ENCODE measurements around the gene IYD.

Gene IYD

DNA sequence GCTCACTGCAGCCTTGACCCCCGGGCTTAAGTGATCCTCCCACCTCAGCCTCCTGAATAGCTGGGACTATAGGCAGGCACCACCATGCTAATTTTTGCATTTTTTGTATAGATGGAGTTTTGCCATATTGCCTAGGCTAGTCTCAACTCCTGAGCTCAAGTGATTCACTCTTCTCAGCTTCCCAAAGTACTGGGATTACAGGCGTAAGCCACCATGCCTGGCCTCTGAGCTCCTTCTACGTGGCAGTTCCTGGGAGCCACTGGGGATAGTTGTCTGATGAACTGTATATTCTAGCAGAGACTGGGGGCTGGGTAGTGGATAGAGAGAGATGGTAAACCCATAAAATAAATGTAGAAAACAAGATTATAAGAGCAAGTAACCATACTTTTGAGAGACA, 26.1 kb downstream of the IYD start:
- DNase-seq (ENCODE audit: low read depth in 3 of 3), result no peak

GRCh38 chr6:150395388-150396009, 26.7 kb downstream of the IYD start:
- no peak for DNase-seq (ENCODE audit: low read depth in 3 of 3)

- no peak for DNase-seq (ENCODE audit: low read depth in 3 of 3)
These were observed 34.8 kb downstream of the IYD start for GRCh38 chr6:150403458-150404246.

- DNase-seq (ENCODE audit: low read depth in 3 of 3), result no peak
These were observed 38.1 kb downstream of the IYD start for GRCh38 chr6:150406948-150407347.

- DNase-seq (ENCODE audit: low read depth in 3 of 3), result no peak
These were observed 40.0 kb downstream of the IYD start for GRCh38 chr6:150408842-150409241.

GRCh38 chr6:150409576-150410066, 40.8 kb downstream of the IYD start:
- DNase-seq (ENCODE audit: low read depth in 3 of 3), result no peak

DNA sequence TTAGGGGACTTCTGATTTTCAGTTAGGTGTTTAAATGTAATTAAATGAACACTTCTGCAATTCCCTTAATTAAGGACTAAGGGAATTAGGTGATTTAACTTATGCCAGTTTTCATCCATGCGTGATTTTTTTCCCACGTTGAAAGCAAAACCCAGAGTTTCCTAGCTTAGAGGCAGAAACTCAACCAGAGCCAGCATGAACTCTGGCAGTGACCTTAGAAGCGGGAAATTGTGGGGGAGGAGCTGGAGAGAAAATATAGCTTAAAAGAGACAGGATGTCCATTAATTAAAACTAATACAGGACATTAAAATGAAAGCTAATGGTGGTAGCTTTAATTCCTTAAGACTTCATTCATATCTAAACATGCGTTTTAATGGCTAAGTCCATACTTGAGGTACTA, 41.6 kb downstream of the IYD start:
- DNase-seq (ENCODE audit: low read depth in 3 of 3), result no peak

DNA sequence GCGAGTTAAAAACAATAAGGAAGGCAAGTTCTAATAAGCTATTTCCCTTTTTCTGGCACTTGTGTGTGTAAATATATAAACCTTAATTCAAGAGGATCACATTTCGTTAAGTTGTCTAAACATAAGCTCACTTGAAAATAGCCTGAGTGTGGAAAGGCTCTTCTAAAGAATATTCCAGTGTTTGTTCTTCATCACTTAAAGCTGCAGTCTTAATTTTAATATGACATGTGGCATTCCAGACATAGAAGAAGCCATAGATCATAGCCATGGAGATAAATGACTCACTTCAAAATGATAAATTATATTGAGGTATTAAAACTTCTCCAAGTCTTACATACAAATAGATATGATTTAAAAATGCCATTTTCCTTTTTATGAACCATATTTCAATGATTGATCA, 42.1 kb downstream of the IYD start:
- no peak for DNase-seq (ENCODE audit: low read depth in 3 of 3)

DNA sequence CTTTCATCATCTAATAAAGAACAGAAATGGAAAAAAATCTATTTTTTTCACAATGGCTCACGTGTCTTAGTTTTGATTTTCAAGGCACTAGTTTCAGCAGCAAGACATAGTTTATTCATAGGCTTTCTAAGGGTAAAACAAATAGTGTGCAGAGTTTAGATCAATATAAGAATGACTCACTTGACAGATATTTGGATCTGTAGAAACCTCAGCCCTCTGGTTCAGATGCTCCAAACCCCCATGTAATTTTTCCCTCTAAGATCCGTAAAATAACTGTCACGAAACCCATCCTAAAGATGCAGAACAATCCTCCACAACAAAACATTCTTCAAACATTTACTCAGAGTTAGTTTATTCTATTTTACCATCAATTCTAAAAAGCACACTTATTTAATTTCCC, 43.4 kb downstream of the IYD start:
- no peak for DNase-seq (ENCODE audit: low read depth in 3 of 3)

DNA sequence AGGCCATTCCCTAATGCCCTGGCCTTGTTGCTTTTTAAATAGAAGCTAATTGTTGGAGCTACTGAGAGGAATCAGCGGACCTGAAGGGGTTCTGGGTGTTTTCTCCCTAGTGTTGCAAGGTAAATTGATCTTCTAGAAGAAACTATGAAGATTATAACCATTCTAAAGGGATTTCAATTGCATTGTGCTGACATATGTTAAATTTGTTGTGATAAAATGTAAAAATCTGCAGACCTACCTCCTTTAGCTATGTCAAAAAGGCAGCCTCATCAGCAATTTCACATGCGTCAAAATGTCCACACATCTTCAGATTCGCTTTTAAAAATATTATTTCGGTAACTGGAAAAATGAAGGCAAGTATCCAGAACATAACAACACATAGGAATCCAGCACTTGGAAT, 44.4 kb downstream of the IYD start:
- DNase-seq (ENCODE audit: low read depth in 3 of 3), result no peak

DNA sequence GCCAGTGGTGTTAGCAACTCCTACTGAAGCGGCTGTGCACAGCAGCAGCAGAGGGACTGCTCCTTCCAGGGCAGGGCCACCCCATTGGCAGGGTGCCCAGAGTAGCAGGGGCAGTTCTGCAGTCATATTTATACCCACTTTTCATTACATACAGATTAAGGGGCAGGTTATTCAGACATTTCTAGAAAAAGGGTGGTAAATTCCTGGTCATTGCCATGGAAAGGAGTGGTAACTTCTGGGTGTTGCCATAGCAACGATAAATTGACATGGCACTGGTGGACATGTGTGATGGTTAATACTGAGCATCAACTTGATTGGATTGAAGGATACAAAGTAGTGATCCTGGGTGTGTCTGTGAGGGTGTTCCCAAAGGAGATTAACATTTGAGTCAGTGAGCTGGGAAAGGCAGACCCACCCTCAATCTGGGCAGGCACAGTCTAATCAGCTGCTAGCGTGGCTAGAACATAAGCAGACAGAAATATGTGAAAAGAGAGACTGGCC, 45.0 kb downstream of the IYD start:
- no peak for DNase-seq (ENCODE audit: low read depth in 3 of 3)

- DNase-seq (ENCODE audit: low read depth in 3 of 3), result no peak
These were observed 47.3 kb downstream of the IYD start for GRCh38 chr6:150416128-150416527.

DNA sequence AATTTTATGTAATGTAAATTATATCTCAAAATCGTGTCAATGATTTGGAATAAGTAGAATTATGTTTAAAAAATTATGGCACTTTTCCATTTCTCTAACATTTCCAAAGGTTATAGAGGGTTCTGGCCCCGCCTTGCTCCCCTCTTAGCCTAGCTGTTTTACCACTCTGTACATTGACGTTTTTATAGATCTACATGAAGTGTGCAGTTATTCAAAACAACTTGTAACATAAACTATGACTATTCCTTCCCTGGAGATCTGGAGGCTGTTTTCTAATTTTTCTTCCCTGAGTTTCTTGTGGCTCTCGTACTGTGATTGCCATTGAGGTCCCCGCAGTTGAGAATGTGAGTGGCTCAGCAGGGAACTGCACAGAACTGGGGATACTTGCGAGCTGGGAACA, 48.4 kb downstream of the IYD start:
- no peak for DNase-seq (ENCODE audit: low read depth in 3 of 3)

DNA sequence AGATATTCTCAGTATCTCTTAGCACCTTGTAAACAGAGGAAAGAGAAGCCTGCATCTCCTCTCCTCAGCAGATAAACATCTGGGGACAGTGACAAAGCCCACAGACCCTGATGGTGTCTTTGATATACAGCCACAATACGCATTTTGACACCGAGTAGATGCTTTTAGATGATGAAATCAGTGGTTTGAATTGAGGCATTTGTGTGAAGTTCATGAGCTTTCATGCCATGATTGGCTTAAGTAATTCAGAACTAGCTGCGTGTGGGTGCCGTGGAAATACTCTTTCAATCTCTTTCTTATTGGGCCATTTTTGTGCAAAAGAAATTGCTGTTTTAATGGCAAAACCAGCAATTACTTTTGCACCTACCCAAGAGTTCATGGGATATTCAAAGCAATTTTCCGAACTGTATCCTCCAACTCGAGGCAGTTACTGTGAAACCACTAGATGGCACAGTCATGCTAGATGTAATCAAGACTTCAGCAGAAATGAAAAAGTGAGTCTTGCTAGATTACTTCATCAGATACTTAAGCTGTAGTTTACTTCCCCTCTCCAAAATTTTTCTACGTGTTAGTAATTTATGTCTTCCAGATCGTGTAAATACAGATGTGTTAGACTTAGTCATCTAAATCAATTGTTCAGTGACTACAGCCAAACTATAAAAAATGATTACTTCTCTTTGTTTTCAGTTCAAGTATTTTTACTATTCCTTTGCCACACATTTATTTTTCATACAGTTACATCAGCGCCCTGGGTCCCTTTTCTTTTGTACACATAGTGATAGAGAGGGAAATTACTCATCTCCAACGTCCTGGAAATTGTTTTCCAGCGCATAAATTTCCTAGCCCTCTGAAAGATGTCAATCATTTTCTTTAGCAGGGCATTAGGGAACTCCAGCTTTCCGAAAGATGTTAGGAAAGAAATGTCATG, 49.4 kb downstream of the IYD start:
- peak in 1 of 3 donors; percentile 4 for DNase-seq (ENCODE audit: low read depth in 3 of 3)

GRCh38 chr6:150418827-150419594, 50.2 kb downstream of the IYD start:
- DNase-seq (ENCODE audit: low read depth in 3 of 3), result peak in 2 of 3 donors; percentile 20 to 48

DNA sequence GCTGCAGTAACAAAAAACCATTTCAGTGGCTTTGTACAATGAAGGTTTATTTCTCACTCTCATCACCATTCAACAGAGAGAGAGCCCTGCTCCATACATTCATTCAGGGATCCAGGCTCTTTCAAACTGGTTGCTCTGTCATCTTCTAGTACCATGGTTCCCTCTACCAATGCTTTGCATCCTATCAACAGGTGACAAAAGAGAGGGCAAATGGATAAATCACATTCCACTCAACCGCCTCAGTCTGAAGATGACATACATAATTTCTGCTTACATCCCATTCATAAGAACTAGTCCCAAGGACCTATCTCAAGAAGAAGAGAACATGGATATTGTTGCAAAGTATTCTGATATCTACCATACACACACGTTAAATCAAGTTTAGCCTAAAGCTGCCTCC, 51.6 kb downstream of the IYD start:
- DNase-seq (ENCODE audit: low read depth in 3 of 3), result no peak

GRCh38 chr6:150420926-150421325, 52.1 kb downstream of the IYD start:
- DNase-seq (ENCODE audit: low read depth in 3 of 3), result no peak

DNA sequence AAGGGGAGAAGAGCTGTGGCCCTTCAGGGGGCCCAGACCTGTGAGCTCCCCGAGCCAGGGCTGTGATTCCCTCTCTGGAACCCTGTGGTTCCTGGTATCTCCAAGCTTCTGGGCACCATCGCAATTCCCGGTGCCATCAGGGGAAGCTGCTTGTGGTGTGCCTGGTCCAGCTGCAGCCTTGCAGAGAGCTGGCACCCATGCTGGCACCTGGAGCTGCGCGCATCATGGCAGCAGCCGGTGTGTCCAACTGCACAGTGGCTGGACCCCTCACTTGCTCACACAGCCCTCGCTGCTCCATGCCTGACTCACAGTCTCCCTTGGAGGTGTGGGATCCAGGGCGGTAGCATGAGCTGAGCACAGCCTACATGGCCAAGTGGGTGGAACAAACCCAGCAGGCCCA, 56.7 kb downstream of the IYD start:
- DNase-seq (ENCODE audit: low read depth in 3 of 3), result no peak

GRCh38 chr6:150426198-150426597, 57.4 kb downstream of the IYD start:
- no peak for DNase-seq (ENCODE audit: low read depth in 3 of 3)

DNA sequence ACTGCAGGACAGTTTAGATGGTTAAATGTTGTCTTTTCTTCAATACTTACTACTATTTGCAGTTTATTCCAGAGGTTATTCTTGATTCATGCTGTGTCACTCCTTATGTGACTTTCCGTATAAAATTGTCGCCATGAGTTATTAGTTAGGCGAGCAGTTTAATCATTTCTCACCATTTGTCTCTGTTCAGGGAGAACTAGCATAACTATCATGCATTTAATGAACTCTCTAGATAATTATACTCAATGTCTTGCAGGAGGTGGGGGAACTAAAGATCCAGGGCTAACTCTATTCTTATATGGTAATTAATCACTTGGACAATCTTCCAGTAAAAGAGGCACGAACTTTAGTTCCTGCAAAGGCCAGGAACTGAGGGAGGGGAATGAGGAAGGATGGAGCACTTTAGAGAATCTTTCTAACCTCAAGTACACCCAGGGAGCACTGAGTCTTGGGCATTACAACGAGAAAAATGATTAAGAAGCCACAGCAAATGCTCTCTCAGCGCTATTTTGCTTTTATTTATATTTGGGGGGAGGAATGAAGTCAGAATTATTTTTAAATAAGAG, 58.3 kb downstream of the IYD start:
- no peak for DNase-seq (ENCODE audit: low read depth in 3 of 3)

DNA sequence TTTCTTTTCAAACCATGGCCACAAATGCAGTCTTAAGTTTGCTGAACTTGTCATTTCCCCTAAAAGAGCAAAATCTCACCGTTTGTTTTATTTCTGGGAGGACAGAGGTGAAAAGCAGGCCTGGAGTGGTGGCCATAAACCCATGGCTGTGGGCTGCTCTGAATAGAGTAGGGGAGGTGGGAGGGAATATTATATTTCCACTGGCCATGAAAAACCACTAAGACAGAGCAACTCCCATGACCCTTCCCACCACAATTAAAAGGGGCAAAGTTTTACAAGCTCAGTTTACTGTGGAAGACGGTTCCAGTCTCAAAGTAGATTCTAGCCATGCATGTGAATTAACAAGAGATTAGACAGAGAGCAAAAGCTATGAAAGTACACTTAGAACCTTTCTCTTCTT, 59.0 kb downstream of the IYD start:
- no peak for DNase-seq (ENCODE audit: low read depth in 3 of 3)

All from stimulated activated CD4-positive, alpha-beta T cell treated with anti-CD3 and anti-CD28 coated beads, TNF-alpha, amount 100 ng/mL, for 48 hours (primary cell).